GM19240 (cell line): ENCODE measurements around the gene FBH1.
A peak's percentile ranks its signal among the peaks of the same experiment; 100 is the strongest.
"Not testable (repeated sequence)": the region's sequence is repeated elsewhere in the genome, so short reads cannot be mapped to it uniquely, and the experiment has no call there.

ENCODE experiments used
- DNase-seq: peaks from one replicate; pipeline ENCODE4 v3.0.0; 2011; ENCODE audit warnings: low spot score; ENCODE audit not compliant: insufficient read length

Gene FBH1

GRCh38 chr10:5959581-5960069 is 69.6 kb downstream of the FBH1 start:
- no peak for DNase-seq

GRCh38 chr10:5960070-5960972 is 70.3 kb downstream of the FBH1 start:
- no peak for DNase-seq

- DNase-seq, result not testable (repeated sequence)
Observed at GRCh38 chr10:5960973-5961275, 70.9 kb downstream of the FBH1 start.

- no peak for DNase-seq
Observed at GRCh38 chr10:5961405-5962100, 71.5 kb downstream of the FBH1 start.

GRCh38 chr10:5962358-5962940 is 72.4 kb downstream of the FBH1 start:
- not testable (repeated sequence) for DNase-seq

- DNase-seq, result no peak
Observed at GRCh38 chr10:5963071-5963470, 73.0 kb downstream of the FBH1 start.

GRCh38 chr10:5963591-5963990 is 73.5 kb downstream of the FBH1 start:
- DNase-seq, result no peak

GRCh38 chr10:5964736-5965135 is 74.7 kb downstream of the FBH1 start:
- no peak for DNase-seq

GRCh38 chr10:5965266-5965665 is 75.2 kb downstream of the FBH1 start:
- no peak for DNase-seq

GRCh38 chr10:5968037-5968680 is 78.1 kb downstream of the FBH1 start:
- DNase-seq, result no peak

GRCh38 chr10:5968681-5969453 is 78.8 kb downstream of the FBH1 start:
- no peak for DNase-seq

- no peak for DNase-seq
Observed at GRCh38 chr10:5970066-5970465, 80.0 kb downstream of the FBH1 start.

- no peak for DNase-seq
Observed at GRCh38 chr10:5970527-5970926, 80.5 kb downstream of the FBH1 start.

- no peak for DNase-seq
Observed at GRCh38 chr10:5971315-5971832, 81.3 kb downstream of the FBH1 start.

GRCh38 chr10:5971886-5972285 is 81.8 kb downstream of the FBH1 start:
- DNase-seq, result no peak

GRCh38 chr10:5973069-5973468 is 83.0 kb downstream of the FBH1 start:
- DNase-seq, result no peak

GRCh38 chr10:5975641-5976473 is 85.8 kb downstream of the FBH1 start:
- peak; percentile 59 for DNase-seq

GRCh38 chr10:5976512-5977470 is 86.7 kb downstream of the FBH1 start:
- DNase-seq, result peak; percentile 19
